Fibroblast of lung (primary cell): ENCODE measurements around the gene BTBD8. TPM values are rescaled to one million over a fixed set of nuclear protein-coding genes. Genes with fewer than 3 reads are reported as not detected.

Experiments
- DNase-seq, 2 donors: peaks; one replicate each; pipeline versions ENCODE4 v3.0.0 to v3.0.0-alpha.2; 2010; ENCODE audit warnings: low read depth in 2 of 2
- H2AFZ ChIP-seq: 2 replicates; pipeline ENCODE4 v1.5.1; 2012; ENCODE audit warnings: low read length, control low read depth, inconsistent platforms
- H3K27ac ChIP-seq: 2 replicates; pipeline ENCODE4 v1.5.1; 2011; ENCODE audit warnings: low read length, control low read depth; ENCODE audit not compliant: insufficient read depth
- H3K27me3 ChIP-seq: 2 replicates; pipeline ENCODE4 v1.5.1; 2011; ENCODE audit warnings: mild to moderate bottlenecking, low read length; ENCODE audit not compliant: control insufficient read depth, insufficient read depth
- H3K36me3 ChIP-seq: 2 replicates; pipeline ENCODE4 v1.5.1; 2011; ENCODE audit warnings: low read length; ENCODE audit not compliant: control insufficient read depth, insufficient read depth
- H3K4me1 ChIP-seq: 2 replicates; pipeline ENCODE4 v1.5.1; 2011; ENCODE audit warnings: low read length; ENCODE audit not compliant: control insufficient read depth, insufficient read depth; ENCODE audit errors: extremely low read depth
- H3K4me2 ChIP-seq: 2 replicates; pipeline ENCODE4 v1.5.1; 2011; ENCODE audit warnings: low read length, control low read depth; ENCODE audit not compliant: insufficient read depth; ENCODE audit errors: extremely low read depth
- H3K4me3 ChIP-seq, 4 experiments: fragments of 200-600 bp in 1 of 4; sonication (generic) in 1 of 4; replicated peaks in 1 of 4; 2 replicates each; pipeline ENCODE4 v1.5.1; 2011 to 2016; ENCODE audit warnings: low read length in 4 of 4, low read depth in 3 of 4, mild to moderate bottlenecking in 3 of 4, control low read depth in 2 of 4, inconsistent platforms in 1 of 4, mixed read lengths in 1 of 4; ENCODE audit not compliant: insufficient read depth in 1 of 4; ENCODE audit errors: control extremely low read depth in 1 of 4
- H3K79me2 ChIP-seq: 2 replicates; pipeline ENCODE4 v1.5.1; 2012; ENCODE audit warnings: mild to moderate bottlenecking, low read length, inconsistent platforms; ENCODE audit not compliant: control insufficient read depth, insufficient read depth
- H3K9ac ChIP-seq: 2 replicates; pipeline ENCODE4 v1.5.1; 2011; ENCODE audit warnings: mild to moderate bottlenecking, low read length, control low read depth; ENCODE audit not compliant: insufficient read depth
- H3K9me3 ChIP-seq: 2 replicates; pipeline ENCODE4 v1.5.1; 2012; ENCODE audit warnings: low read depth, low read length; ENCODE audit not compliant: control insufficient read depth, insufficient read depth
- H4K20me1 ChIP-seq: 2 replicates; pipeline ENCODE4 v1.5.1; 2011; ENCODE audit warnings: low read length; ENCODE audit not compliant: control insufficient read depth, insufficient read depth; ENCODE audit errors: extremely low read depth
- EZH2 ChIP-seq: IDR thresholded peaks from 2 replicates; pipeline ENCODE4 v1.5.1; 2012; ENCODE audit warnings: low read length, control low read depth, mild to moderate bottlenecking; ENCODE audit errors: missing control alignments
- polyA plus RNA-seq, 2 donors: library from polyadenylated mRNA; depleted of rRNA in 1 of 2; stranded (reverse) in 1 of 2; unstranded in 1 of 2; fragments of >200 nt; gene quantifications; 2 replicates each; pipeline ENCODE4 v1.2.1, GENCODE V29; 2011 to 2012; ENCODE audit warnings: missing spikeins in 1 of 2
- total RNA-seq: library from RNA; depleted of rRNA; stranded (reverse); fragments of >200 nt; gene quantifications from 2 replicates; pipeline ENCODE4 v1.2.1, GENCODE V29; 2014
- TF ChIP-seq, protein P1 (sequence below), 2 donors: IDR thresholded peaks in 1 of 2; conservative IDR thresholded peaks in 1 of 2; 1 replicate in 1 of 2; 2 replicates in 1 of 2; pipeline ENCODE4 v1.5.1; 2011 to 2012; ENCODE audit warnings: low read length in 2 of 2, control low read depth in 1 of 2, inconsistent platforms in 1 of 2, low read depth in 1 of 2, mild to moderate bottlenecking in 1 of 2

BTBD8 gene
- total and polyA plus RNA-seq, 2 donors (not counting 1 experiment from before 2014, with no cell fraction given) = 2.2 to 10.6 TPM

DNA sequence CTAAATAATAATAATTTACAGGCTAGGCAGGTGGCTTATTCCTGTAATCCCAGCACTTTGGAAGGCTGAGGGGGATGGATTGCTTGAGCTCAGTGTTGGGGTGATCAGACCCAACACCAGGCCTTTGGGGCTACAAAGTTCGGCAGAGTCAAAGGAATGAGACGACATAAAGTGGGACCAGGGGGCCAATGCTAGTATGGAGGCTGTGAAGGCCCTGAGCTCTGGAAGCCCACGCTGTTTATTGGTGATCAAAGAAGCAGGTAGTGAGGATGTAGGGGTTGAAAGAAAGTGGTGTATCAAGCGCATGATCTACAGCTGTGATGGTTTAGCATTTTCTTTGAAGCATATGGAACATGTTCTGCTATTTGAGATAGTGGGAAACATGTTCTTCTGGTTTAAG, 5.6 kb downstream of the BTBD8 start:
- peak in 1 of 2 donors; percentile 4 for DNase-seq
- no peak overlapping the region for H3K9ac ChIP-seq
- H3K79me2 ChIP-seq = no peaks in the 10 kb centered on the region
- H3K9me3 ChIP-seq = no peaks in the 10 kb centered on the region
- H3K4me3 ChIP-seq = no peak overlapping the region
- no peak overlapping the region for H3K4me2 ChIP-seq
- TF ChIP-seq EZH2 = no peak
- TF ChIP-seq, protein P1, sequence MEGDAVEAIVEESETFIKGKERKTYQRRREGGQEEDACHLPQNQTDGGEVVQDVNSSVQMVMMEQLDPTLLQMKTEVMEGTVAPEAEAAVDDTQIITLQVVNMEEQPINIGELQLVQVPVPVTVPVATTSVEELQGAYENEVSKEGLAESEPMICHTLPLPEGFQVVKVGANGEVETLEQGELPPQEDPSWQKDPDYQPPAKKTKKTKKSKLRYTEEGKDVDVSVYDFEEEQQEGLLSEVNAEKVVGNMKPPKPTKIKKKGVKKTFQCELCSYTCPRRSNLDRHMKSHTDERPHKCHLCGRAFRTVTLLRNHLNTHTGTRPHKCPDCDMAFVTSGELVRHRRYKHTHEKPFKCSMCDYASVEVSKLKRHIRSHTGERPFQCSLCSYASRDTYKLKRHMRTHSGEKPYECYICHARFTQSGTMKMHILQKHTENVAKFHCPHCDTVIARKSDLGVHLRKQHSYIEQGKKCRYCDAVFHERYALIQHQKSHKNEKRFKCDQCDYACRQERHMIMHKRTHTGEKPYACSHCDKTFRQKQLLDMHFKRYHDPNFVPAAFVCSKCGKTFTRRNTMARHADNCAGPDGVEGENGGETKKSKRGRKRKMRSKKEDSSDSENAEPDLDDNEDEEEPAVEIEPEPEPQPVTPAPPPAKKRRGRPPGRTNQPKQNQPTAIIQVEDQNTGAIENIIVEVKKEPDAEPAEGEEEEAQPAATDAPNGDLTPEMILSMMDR (conservative IDR thresholded peaks at IDR 0.05 in 1 of 2, IDR thresholded peaks at IDR 0.05 in 1 of 2; ENCODE audit: low read depth in 1 of 2, low read length in 2 of 2) = no peak
- no peaks in the 10 kb centered on the region for H3K36me3 ChIP-seq
- no peaks in the 10 kb centered on the region for H4K20me1 ChIP-seq
- no peak overlapping the region for H2AFZ ChIP-seq
- H3K27me3 ChIP-seq = no peaks in the 10 kb centered on the region
- H3K27ac ChIP-seq = no peak overlapping the region
- no peaks in the 10 kb centered on the region for H3K4me1 ChIP-seq

- DNase-seq = no peak
- no peaks in the 10 kb centered on the region for H3K36me3 ChIP-seq
Observed at GRCh38 chr1:92087542-92087941, 7.4 kb downstream of the BTBD8 start.

DNA sequence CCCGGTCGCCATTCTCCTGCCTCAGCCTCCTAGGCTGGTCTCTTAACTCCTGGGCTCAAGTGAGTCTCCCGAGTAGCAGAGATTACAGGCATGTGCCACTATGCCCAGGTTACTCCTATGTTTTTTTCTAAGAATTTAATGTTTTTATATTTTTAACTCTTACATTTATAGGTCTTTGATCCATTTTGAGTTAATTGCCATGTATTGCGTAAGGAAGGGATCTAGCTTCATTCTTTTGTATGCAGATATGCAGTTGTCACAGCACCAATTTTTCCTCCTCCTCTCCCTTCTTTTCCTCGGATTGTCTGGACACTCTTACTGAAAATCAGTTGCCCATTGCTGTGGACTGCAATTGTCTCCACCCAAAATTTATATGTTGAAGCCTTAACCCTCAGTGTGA, 11.5 kb downstream of the BTBD8 start:
- H2AFZ ChIP-seq = no peak overlapping the region
- H3K27ac ChIP-seq = no peak overlapping the region
- H3K27me3 ChIP-seq = no peaks in the 10 kb centered on the region
- TF ChIP-seq, protein P1 (conservative IDR thresholded peaks at IDR 0.05 in 1 of 2, IDR thresholded peaks at IDR 0.05 in 1 of 2; ENCODE audit: low read depth in 1 of 2, low read length in 2 of 2) = no peak
- TF ChIP-seq EZH2 = no peak
- no peaks in the 10 kb centered on the region for H3K79me2 ChIP-seq
- H4K20me1 ChIP-seq = no peaks in the 10 kb centered on the region
- H3K4me3 ChIP-seq = no peak overlapping the region
- H3K4me2 ChIP-seq = no peak overlapping the region
- H3K4me1 ChIP-seq = no peaks in the 10 kb centered on the region
- no peaks in the 10 kb centered on the region for H3K36me3 ChIP-seq
- H3K9me3 ChIP-seq = no peaks in the 10 kb centered on the region
- H3K9ac ChIP-seq = no peak overlapping the region
- no peak for DNase-seq

More at GRCh38 chr1:92087542-92087941, 7.4 kb downstream of the BTBD8 start:
- H3K4me2 ChIP-seq = no peak overlapping the region
- no peak for TF ChIP-seq EZH2
- TF ChIP-seq, protein P1 (conservative IDR thresholded peaks at IDR 0.05 in 1 of 2, IDR thresholded peaks at IDR 0.05 in 1 of 2; ENCODE audit: low read depth in 1 of 2, low read length in 2 of 2) = no peak
- H3K4me1 ChIP-seq = no peaks in the 10 kb centered on the region
- no peak overlapping the region for H3K27ac ChIP-seq
- no peak overlapping the region for H3K4me3 ChIP-seq
- H3K79me2 ChIP-seq = no peaks in the 10 kb centered on the region
- no peak overlapping the region for H3K9ac ChIP-seq
- no peaks in the 10 kb centered on the region for H3K9me3 ChIP-seq
- no peaks in the 10 kb centered on the region for H4K20me1 ChIP-seq
- H2AFZ ChIP-seq = no peak overlapping the region
- no peaks in the 10 kb centered on the region for H3K27me3 ChIP-seq
